Measurements from ENCODE around the gene ING3.

ING3 gene

DNA sequence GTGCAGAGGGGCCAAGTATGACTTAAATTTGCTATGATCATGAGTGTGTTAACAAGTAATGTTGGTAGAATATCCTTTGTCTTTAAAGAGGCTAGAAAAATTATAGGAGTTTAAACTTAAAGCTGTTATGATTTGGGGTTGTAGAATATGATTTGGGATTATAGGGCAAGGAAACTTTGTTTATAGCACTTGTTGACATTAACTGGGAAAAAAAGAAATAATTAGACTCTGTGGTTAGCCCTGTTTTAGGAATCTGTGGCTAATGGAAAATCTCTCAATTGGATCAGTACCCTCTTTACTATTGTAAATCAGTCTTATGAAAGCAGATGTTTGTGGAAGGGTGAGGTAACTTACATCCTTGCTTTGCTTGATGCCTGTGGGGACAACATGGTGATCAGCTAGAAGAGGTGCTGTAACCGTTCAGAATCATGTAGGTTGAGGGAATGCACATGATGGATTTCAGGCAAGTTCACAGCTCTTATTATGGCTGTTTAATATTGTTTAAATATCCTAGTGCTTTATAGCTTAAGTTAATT lies 11.1 kb downstream of the ING3 start:
- no peak for DNase-seq (ENCODE audit: low read depth in 1 of 2, low spot score in 1 of 2)
- TF ChIP-seq REST (IDR thresholded peaks at IDR 0.05; ENCODE audit: insufficient replicate concordance, low read depth) (no peak), POLR2AphosphoS5 (IDR thresholded peaks at IDR 0.05; ENCODE audit: low read depth) (no peak), CTCF (IDR thresholded peaks at IDR 0.05; ENCODE audit: insufficient read depth, low read length) (no peak), GABPA (IDR thresholded peaks at IDR 0.05; ENCODE audit: low read depth) (no peak), SPI1 (IDR thresholded peaks at IDR 0.05; ENCODE audit: borderline replicate concordance, low read depth) (no peak)
- no peak overlapping the region for H3K4me3 ChIP-seq (replicated peaks; ENCODE audit: insufficient read depth, low read length)
- no peak overlapping the region for H3K27ac ChIP-seq (replicated peaks)
- no peaks in the 10 kb centered on the region for H3K27me3 ChIP-seq (ENCODE audit: insufficient read depth, poor library complexity, severe bottlenecking)

DNA sequence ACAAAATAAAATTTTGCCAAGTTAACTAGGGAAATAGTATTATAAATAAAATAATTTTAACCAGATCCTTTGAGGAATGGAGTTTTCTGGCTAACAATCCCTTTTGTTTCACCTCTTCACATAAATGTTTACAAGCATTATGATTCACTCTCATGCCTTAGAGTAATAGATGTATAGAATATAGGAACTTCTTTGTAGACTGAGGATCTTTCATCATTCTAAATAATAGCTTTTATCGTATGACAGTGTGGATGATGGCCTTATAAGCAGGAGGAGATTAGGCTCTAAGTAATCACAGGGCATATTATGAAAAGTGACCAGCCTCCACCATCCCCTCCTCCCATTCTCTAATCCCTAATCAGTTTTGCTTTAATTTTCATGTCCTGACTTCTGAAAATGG lies 13.5 kb downstream of the ING3 start:
- no peak for DNase-seq (ENCODE audit: low read depth in 1 of 2, low spot score in 1 of 2)
- no peak overlapping the region for H3K4me3 ChIP-seq (replicated peaks; ENCODE audit: insufficient read depth, low read length)
- TF ChIP-seq POLR2AphosphoS5 (IDR thresholded peaks at IDR 0.05; ENCODE audit: low read depth) (no peak), GABPA (IDR thresholded peaks at IDR 0.05; ENCODE audit: low read depth) (no peak), REST (IDR thresholded peaks at IDR 0.05; ENCODE audit: insufficient replicate concordance, low read depth) (no peak), CTCF (IDR thresholded peaks at IDR 0.05; ENCODE audit: insufficient read depth, low read length) (no peak), SPI1 (IDR thresholded peaks at IDR 0.05; ENCODE audit: borderline replicate concordance, low read depth) (no peak)
- no peaks in the 10 kb centered on the region for H3K27me3 ChIP-seq (ENCODE audit: insufficient read depth, poor library complexity, severe bottlenecking)
- H3K27ac ChIP-seq (replicated peaks), result no peak overlapping the region

- no peak for DNase-seq (ENCODE audit: low read depth in 1 of 2, low spot score in 1 of 2)
- Histone ChIP-seq H3K4me3 (replicated peaks; ENCODE audit: insufficient read depth, low read length) (no peak overlapping the region), H3K27ac (replicated peaks) (no peak overlapping the region), H3K27me3 (ENCODE audit: insufficient read depth, poor library complexity, severe bottlenecking) (no peaks in the 10 kb centered on the region)
- TF ChIP-seq CTCF (IDR thresholded peaks at IDR 0.05; ENCODE audit: insufficient read depth, low read length), result no peak
- TF ChIP-seq SPI1 (IDR thresholded peaks at IDR 0.05; ENCODE audit: borderline replicate concordance, low read depth), result no peak
- no peak for TF ChIP-seq GABPA (IDR thresholded peaks at IDR 0.05; ENCODE audit: low read depth)
- TF ChIP-seq POLR2AphosphoS5 (IDR thresholded peaks at IDR 0.05; ENCODE audit: low read depth), result no peak
- TF ChIP-seq REST (IDR thresholded peaks at IDR 0.05; ENCODE audit: insufficient replicate concordance, low read depth), result no peak
Measured at GRCh38 chr7:120966961-120967360, 16.4 kb downstream of the ING3 start.
